GM23338 (cell line): ENCODE results near the gene TMEM9. TPM values are rescaled to one million over a fixed set of nuclear protein-coding genes. Genes with fewer than 3 reads are reported as not detected.

ENCODE experiments used
- ATAC-seq: fragments of 200-7000 bp; cut with Tn5 transposase; 3 replicates; pipeline ENCODE4 v1.9.1; 2020
- DNase-seq: peaks from one replicate; pipeline ENCODE4 v3.0.0-alpha.2; 2015; ENCODE audit warnings: low spot score
- H2AFZ ChIP-seq: fragments of 200-600 bp; sonication (generic); 2 replicates; pipeline ENCODE4 v1.8.0; 2016; ENCODE audit warnings: antibody characterized with exemption, mild to moderate bottlenecking, moderate library complexity
- H3F3A ChIP-seq: fragments of 200-600 bp; sonication (generic); replicated peaks from 2 replicates; pipeline ENCODE4 v1.8.0; 2017; ENCODE audit warnings: antibody characterized with exemption, mixed run types, low read depth
- H3K27ac ChIP-seq: fragments of 200-600 bp; sonication (generic); 2 replicates; pipeline ENCODE4 v1.6.1; 2016; ENCODE audit warnings: low read depth
- H3K27me3 ChIP-seq: fragments of 200-600 bp; sonication (generic); 2 replicates; pipeline ENCODE4 v1.8.0; 2016; ENCODE audit warnings: mild to moderate bottlenecking, mixed run types, moderate library complexity; ENCODE audit not compliant: insufficient read depth
- H3K36me3 ChIP-seq: fragments of 200-600 bp; sonication (generic); 2 replicates; pipeline ENCODE4 v1.8.0; 2016; ENCODE audit warnings: mild to moderate bottlenecking; ENCODE audit not compliant: insufficient read depth
- H3K4me1 ChIP-seq: fragments of 200-600 bp; sonication (generic); 2 replicates; pipeline ENCODE4 v1.8.0; 2016; ENCODE audit warnings: mild to moderate bottlenecking, moderate library complexity; ENCODE audit not compliant: insufficient read depth
- H3K4me2 ChIP-seq: fragments of 200-600 bp; sonication (generic); 2 replicates; pipeline ENCODE4 v1.7.1; 2017; ENCODE audit warnings: mixed run types
- H3K4me3 ChIP-seq: fragments of 200-600 bp; sonication (generic); 2 replicates; pipeline ENCODE4 v1.6.1; 2016; ENCODE audit warnings: mixed run types
- H3K79me2 ChIP-seq: fragments of 200-600 bp; sonication (generic); replicated peaks from 2 replicates; pipeline ENCODE4 v1.8.0; 2017; ENCODE audit warnings: mild to moderate bottlenecking; ENCODE audit not compliant: insufficient read depth
- H3K9me2 ChIP-seq: fragments of 200-600 bp; sonication (generic); 2 replicates; pipeline ENCODE4 v1.8.0; 2017; ENCODE audit not compliant: insufficient read depth
- H4K20me1 ChIP-seq: fragments of 200-600 bp; sonication (generic); replicated peaks from 2 replicates; pipeline ENCODE4 v1.8.0; 2017; ENCODE audit warnings: mild to moderate bottlenecking; ENCODE audit not compliant: insufficient read depth
- H3K27ac Mint-ChIP-seq: 2 replicates; pipeline ENCODE4 v1.8.0; 2020; ENCODE audit warnings: inconsistent platforms, mild to moderate bottlenecking, moderate library complexity, mixed read lengths
- H3K27me3 Mint-ChIP-seq: 3 replicates; pipeline ENCODE4 v1.8.0; 2022; ENCODE audit warnings: low read depth, mild to moderate bottlenecking, moderate library complexity, mixed read lengths, inconsistent platforms; ENCODE audit not compliant: insufficient read depth, poor library complexity
- H3K36me3 Mint-ChIP-seq: 3 replicates; pipeline ENCODE4 v1.8.0; 2021; ENCODE audit warnings: low read depth, mild to moderate bottlenecking, inconsistent platforms, moderate library complexity, mixed read lengths
- H3K4me1 Mint-ChIP-seq: 3 replicates; pipeline ENCODE4 v1.8.0; 2020; ENCODE audit warnings: mild to moderate bottlenecking, inconsistent platforms, mixed read lengths
- H3K4me3 Mint-ChIP-seq: 3 replicates; pipeline ENCODE4 v1.8.0; 2021; ENCODE audit warnings: moderate library complexity, mild to moderate bottlenecking, inconsistent platforms, mixed read lengths
- H3K9me3 Mint-ChIP-seq: 3 replicates; pipeline ENCODE4 v1.8.0; 2020; ENCODE audit warnings: moderate library complexity, mild to moderate bottlenecking, inconsistent platforms, mixed read lengths
- CREB1 ChIP-seq: fragments of 250-450 bp; sonication (Bioruptor Pico); IDR thresholded peaks from 2 replicates; pipeline ENCODE4 v1.5.0; 2020; ENCODE audit warnings: low read depth, mild to moderate bottlenecking, moderate library complexity
- EZH2 ChIP-seq: fragments of 200-600 bp; sonication (generic); IDR thresholded peaks from one replicate; pipeline ENCODE4 v1.8.0; 2017; ENCODE audit warnings: antibody characterized with exemption, mild to moderate bottlenecking, low read depth; ENCODE audit not compliant: unreplicated experiment
- EZH2phosphoT487 ChIP-seq: fragments of 200-600 bp; sonication (generic); IDR thresholded peaks from one replicate; pipeline ENCODE4 v1.8.1; 2018; ENCODE audit warnings: antibody characterized with exemption; ENCODE audit not compliant: unreplicated experiment
- NANOG ChIP-seq: IDR thresholded peaks from 2 replicates; pipeline ENCODE4 v1.6.1; 2016; ENCODE audit warnings: antibody characterized with exemption, borderline replicate concordance
- POLR2AphosphoS5 ChIP-seq: IDR thresholded peaks from 2 replicates; pipeline ENCODE4 v1.6.1; 2016; ENCODE audit warnings: antibody characterized with exemption, low read depth
- REST ChIP-seq: IDR thresholded peaks from one replicate; pipeline ENCODE4 v1.6.1; 2018; ENCODE audit warnings: antibody characterized with exemption; ENCODE audit not compliant: unreplicated experiment
- STAT1 ChIP-seq: IDR thresholded peaks from one replicate; pipeline ENCODE4 v1.6.1; 2016; ENCODE audit warnings: antibody characterized with exemption; ENCODE audit not compliant: unreplicated experiment
- ZNF114 ChIP-seq: fragments of 250-450 bp; sonication (Bioruptor Pico); IDR thresholded peaks from 2 replicates; pipeline ENCODE4 v1.5.0; 2020; ENCODE audit warnings: mild to moderate bottlenecking, moderate library complexity
- ZNF331 ChIP-seq: fragments of 250-450 bp; sonication (Bioruptor Pico); IDR thresholded peaks from 2 replicates; pipeline ENCODE4 v1.5.0; 2020; ENCODE audit warnings: low read depth, mild to moderate bottlenecking, moderate library complexity
- polyA plus RNA-seq: library from polyadenylated mRNA; unstranded; fragments of >200 nt; fragmentation: Nextera tagmentation; extraction: Ambion mirVana; gene quantifications from 2 replicates; pipeline ENCODE4 v1.2.1, GENCODE V29; 2016
- total RNA-seq: library from RNA; depleted of rRNA; stranded (reverse); fragments of >200 nt; shearing (Covaris generic); gene quantifications from 2 replicates; pipeline ENCODE4 v1.2.3, GENCODE V29; 2014

TMEM9 gene
- total and polyA plus RNA-seq, 2 experiments from 2014 or later: 78.6 to 147 TPM

GRCh38 chr1:201190624-201191051 lies 36.4 kb upstream of the TMEM9 start, which contains the start of gene IGFN1:
IGFN1 (plus strand) TSS chr1:201190824; CDS start chr1:201193294, 2,470 bp downstream.
- H3K36me3 ChIP-seq: no peaks in the 10 kb centered on the region
- no peaks in the 10 kb centered on the region for H3F3A ChIP-seq
- peak; percentile 96 for ATAC-seq
- Mint-ChIP-seq H3K36me3 (no peaks in the 10 kb centered on the region), H3K4me1 (peaks cover 16% of the 10 kb centered on the region), H3K27ac (no peak within 1 kb of the TSS), H3K27me3 (peaks cover 10% of the 10 kb centered on the region), H3K4me3 (no peak within 1 kb of the TSS; the same call in 2 of the 3 replicates), H3K9me3 (no peaks in the 10 kb centered on the region)
- no peak within 1 kb of the TSS for H3K27ac ChIP-seq
- TF ChIP-seq ZNF331 (no peak), NANOG (no peak), STAT1 (no peak), REST (no peak), EZH2phosphoT487 (no peak), CREB1 (CRISPR knock-in tag) (no peak), EZH2 (no peak)
- no peak within 1 kb of the TSS for H2AFZ ChIP-seq
- H3K9me2 ChIP-seq: no peaks in the 10 kb centered on the region
- H3K27me3 ChIP-seq: no peaks in the 10 kb centered on the region
- no peak within 1 kb of the TSS for H3K4me2 ChIP-seq
- H3K4me1 ChIP-seq: peaks cover 6% of the 10 kb centered on the region; the same call in 1 of the 2 replicates
- DNase-seq: peak; percentile 47
- no peak within 1 kb of the TSS for H3K4me3 ChIP-seq
- H4K20me1 ChIP-seq: no peaks in the 10 kb centered on the region
- no peaks in the 10 kb centered on the region for H3K79me2 ChIP-seq

DNA sequence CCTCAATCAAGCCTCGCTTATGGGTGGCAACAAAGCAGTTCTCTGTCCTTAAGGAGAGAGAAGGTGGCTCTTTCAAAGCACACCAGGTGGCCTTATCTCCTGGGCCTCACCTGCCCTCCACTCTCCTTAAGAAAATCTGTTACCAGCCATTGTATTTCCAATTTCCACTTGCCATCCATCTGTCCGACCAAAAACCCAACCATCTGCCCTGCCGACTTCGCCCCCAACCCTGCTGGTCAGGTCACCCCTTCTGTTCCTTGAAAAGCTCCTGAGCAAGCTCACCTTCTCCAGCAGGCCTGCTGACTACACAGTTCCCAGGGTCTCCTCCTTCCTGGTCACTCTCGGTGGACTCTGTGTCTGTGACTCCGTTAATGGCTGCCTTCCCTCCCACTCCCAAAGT lies 35.7 kb upstream of the TMEM9 start:
- Mint-ChIP-seq H3K9me3 (no peaks in the 10 kb centered on the region), H3K27ac (no peak overlapping the region), H3K4me3 (no peak overlapping the region), H3K36me3 (no peaks in the 10 kb centered on the region), H3K4me1 (peaks cover 16% of the 10 kb centered on the region), H3K27me3 (peaks cover 10% of the 10 kb centered on the region)
- no peak overlapping the region for H2AFZ ChIP-seq
- peaks cover 6% of the 10 kb centered on the region; the same call in 1 of the 2 replicates for H3K4me1 ChIP-seq
- no peaks in the 10 kb centered on the region for H3K79me2 ChIP-seq
- TF ChIP-seq STAT1 (no peak), EZH2phosphoT487 (no peak), REST (no peak), POLR2AphosphoS5 (no peak), CREB1 (CRISPR knock-in tag) (no peak), ZNF114 (CRISPR knock-in tag) (no peak), ZNF331 (no peak)
- no peak overlapping the region for H3K4me3 ChIP-seq
- no peaks in the 10 kb centered on the region for H4K20me1 ChIP-seq
- H3K36me3 ChIP-seq: no peaks in the 10 kb centered on the region
- H3F3A ChIP-seq: no peaks in the 10 kb centered on the region
- no peak overlapping the region for H3K27ac ChIP-seq
- no peak overlapping the region for H3K4me2 ChIP-seq
- H3K9me2 ChIP-seq: no peaks in the 10 kb centered on the region
- ATAC-seq: no peak
- H3K27me3 ChIP-seq: no peaks in the 10 kb centered on the region
- DNase-seq: no peak
